Astrocyte of the hippocampus (primary cell): ENCODE data around the gene BSPH1.
"Not testable (repeated sequence)": the region's sequence is repeated elsewhere in the genome, so short reads cannot be mapped to it uniquely, and the experiment has no call there.

Experiments used
- DNase-seq: peaks from one replicate; pipeline ENCODE4 v3.0.0; 2011; ENCODE audit warnings: low read depth, low spot score

Gene BSPH1

DNA sequence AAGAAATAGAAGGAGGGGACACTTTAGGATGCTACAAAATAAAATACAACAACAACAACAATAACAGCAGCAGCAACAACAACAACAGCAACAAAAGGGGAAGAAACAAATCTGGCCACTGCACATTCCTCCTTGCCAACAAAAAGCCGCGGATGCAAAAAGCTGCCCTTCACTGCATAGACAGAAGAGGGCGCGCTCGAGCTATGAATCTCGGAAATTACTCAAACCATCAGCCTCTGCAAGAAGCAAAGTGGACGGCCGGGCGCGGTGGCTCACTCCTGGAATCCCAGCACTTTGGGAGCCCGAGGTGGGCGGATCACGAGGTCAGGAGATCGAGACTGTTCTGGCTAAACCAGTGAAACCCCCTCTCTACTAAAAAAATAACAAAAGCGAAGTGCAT is 71.9 kb downstream of the BSPH1 start:
- DNase-seq = not testable (repeated sequence)
